H1 (cell line): ENCODE measurements around the gene KRTAP10-2. TPM values are rescaled to one million over a fixed set of nuclear protein-coding genes. Genes with fewer than 3 reads are reported as not detected.

Experiments
- HDAC2 ChIP-seq, 2 experiments: fragments of 300-600 bp in 1 of 2; sonication (generic) in 1 of 2; IDR thresholded peaks; 2 replicates each; pipeline ENCODE4 v1.6.1; 2011 to 2012; ENCODE audit warnings: low read depth in 2 of 2, low read length in 2 of 2, mild to moderate bottlenecking in 2 of 2, moderate library complexity in 2 of 2, borderline replicate concordance in 1 of 2, inconsistent platforms in 1 of 2
- RBBP5 ChIP-seq: IDR thresholded peaks from 2 replicates; pipeline ENCODE4 v1.7.1; 2012; ENCODE audit warnings: low read depth, mild to moderate bottlenecking, inconsistent platforms, low read length, moderate library complexity, borderline replicate concordance
- RNF2 ChIP-seq: fragments of 200-900, 300-1000 bp; sonication (generic); IDR thresholded peaks from 2 replicates; pipeline ENCODE4 v1.7.1; 2016; ENCODE audit warnings: borderline replicate concordance, low read depth, mild to moderate bottlenecking, antibody characterized with exemption, low read length; ENCODE audit not compliant: poor library complexity, severe bottlenecking; ENCODE audit errors: missing control alignments
- SUZ12 ChIP-seq: fragments of 200-600 bp; sonication (generic); IDR thresholded peaks from 2 replicates; pipeline ENCODE4 v1.6.1; 2012; ENCODE audit warnings: mild to moderate bottlenecking, inconsistent platforms, low read length, moderate library complexity, mixed read lengths
- polyA plus RNA-seq, 7 experiments: library from polyadenylated mRNA; depleted of rRNA in 3 of 7; stranded (reverse) in 5 of 7; unstranded in 2 of 7; fragments of >200 nt in 5 of 7; fragments of 200-250 nt in 2 of 7; gene quantifications; 1 replicate in 5 of 7; 2 replicates in 1 of 7; 4 replicates in 1 of 7; pipeline versions ENCODE4 v1.2.1 to v1.2.3, GENCODE V29; 2011 to 2013; ENCODE audit warnings: missing spikeins in 2 of 7, mixed read lengths in 2 of 7
- total RNA-seq: library from RNA; stranded (reverse); fragmentation: NEBNext Ultra II Directional; extraction: Animal tissue kit (Norgen Biotek cat#: 25700); gene quantifications from 2 replicates; pipeline ENCODE4 v1.2.1, GENCODE V29; 2021

The KRTAP10-2 gene
- total and polyA plus RNA-seq, 2 of the 8 experiments (the other 6 are each of a cell fraction or from before 2014, with no cell fraction given): 0.11 TPM; not detected in 1

GRCh38 chr21:44526096-44526997, 25.0 kb downstream of the KRTAP10-2 start (continued):
- TF ChIP-seq RNF2 (no peak), RBBP5 (no peak), SUZ12 (no peak), HDAC2 (IDR thresholded peaks at IDR 0.05; ENCODE audit: borderline replicate concordance in 1 of 2, low read depth in 2 of 2, low read length in 2 of 2) (no peak)
- TF ChIP-seq, all 59 proteins: peak for 0
